ENCODE measurements around the gene DAAM2. TPM values are rescaled to one million over a fixed set of nuclear protein-coding genes. Genes with fewer than 3 reads are reported as not detected.

The DAAM2 gene
- total and polyA plus RNA-seq, 2 donors (not counting 1 experiment from before 2014, with no cell fraction given): 41.5 to 48.2 TPM

DNA sequence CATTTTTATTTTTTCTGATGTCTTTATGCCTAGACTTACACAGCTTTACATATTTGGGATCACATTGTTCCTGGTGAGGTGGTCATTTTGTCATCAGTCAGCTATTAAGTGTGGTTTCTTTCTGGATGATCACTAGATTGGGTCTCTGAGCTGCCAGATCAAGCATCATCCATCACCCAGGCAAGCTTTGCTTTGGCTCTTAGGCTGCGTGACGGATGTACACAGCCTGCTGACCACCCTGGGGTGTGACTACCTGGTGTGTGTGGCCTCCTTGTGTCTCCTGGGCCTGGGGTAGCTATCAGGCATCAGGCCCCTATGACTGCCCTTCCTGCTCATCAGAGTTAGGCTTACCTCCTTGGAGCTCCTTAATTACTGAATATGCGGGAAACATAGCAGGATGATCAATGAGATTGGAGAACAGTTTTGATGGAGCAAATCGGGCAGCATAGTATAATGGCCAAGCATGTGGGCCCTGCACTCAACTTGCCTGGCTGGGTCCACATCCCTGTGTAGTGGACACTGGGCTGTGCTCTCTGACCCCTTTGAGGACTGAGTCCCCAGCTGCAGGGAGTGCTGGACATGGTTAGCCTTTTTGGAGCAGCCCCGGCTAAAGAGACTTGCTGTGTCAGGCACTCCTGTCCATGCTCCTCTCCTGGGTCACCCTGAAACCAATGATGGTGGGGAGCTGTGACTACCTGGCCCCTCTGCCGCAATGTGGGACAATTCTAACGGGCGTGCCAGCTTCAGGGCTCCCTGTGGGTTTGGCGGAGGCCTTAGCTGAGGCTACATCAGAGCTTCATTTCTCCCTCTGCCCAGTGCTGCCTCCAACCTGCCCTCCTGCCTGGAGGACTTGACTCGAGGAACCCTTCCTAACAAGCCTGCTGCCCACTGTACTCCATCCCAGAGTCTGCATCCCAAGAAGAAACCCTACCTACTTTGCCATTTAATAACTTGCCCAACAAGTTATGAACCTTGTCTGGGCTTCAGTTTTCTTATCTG is 8.2 kb downstream of the DAAM2 start:
- H3K27ac ChIP-seq (ENCODE audit: insufficient read depth, low read length): no peak overlapping the region
- no peaks in the 10 kb centered on the region for H4K20me1 ChIP-seq (ENCODE audit: control insufficient read depth, extremely low read depth, insufficient read depth, low read length)
- H3K9ac ChIP-seq (ENCODE audit: insufficient read depth, low read length): no peak overlapping the region

DNA sequence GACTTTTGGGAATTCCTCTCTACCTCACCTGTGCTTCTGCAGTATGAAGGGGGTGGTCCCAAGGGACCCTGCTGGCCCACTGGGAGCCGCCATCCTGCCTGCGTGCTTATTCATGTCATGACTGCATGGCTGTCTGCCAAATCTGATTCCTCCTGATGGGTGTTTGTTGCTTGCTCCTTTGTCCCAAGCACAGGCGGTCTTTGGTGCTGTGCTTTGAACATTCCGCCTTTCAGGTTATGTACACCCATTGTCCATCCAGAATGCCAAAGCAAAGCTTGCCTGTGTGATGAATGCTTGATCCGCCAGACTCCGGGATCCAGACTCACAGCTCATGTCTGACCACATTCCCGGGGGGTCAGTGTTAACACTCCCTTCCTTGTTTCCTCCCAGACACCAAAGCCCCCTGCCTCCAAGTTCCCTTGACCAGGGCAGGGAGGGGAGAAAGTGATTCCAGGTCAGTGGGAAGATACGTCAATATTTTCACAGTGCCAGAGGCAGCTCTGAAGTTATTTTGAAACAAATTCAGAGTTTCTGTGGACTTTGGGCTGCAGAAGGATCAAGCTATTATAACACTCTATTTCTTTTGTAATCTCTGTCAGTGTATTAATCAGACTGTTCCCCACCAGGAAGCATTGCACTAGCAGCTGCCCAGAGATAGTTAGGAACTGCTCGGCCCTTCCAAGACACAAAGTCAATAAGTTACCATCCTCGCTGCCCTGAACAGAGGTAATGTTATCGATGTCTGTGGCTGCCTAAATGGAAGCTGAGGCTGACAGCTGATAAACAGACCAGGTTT is 9.5 kb downstream of the DAAM2 start:
- H2AFZ ChIP-seq (ENCODE audit: low read length): no peak overlapping the region
- no peak overlapping the region for H3K27ac ChIP-seq (ENCODE audit: insufficient read depth, low read length)
- H3K4me1 ChIP-seq (ENCODE audit: control insufficient read depth, extremely low read depth, insufficient read depth, low read length): peaks cover 9% of the 10 kb centered on the region
- H3K9ac ChIP-seq (ENCODE audit: insufficient read depth, low read length): no peak overlapping the region
- no peak overlapping the region for H3K4me2 ChIP-seq (ENCODE audit: extremely low read depth, insufficient read depth, low read length)
- no peak for TF ChIP-seq EZH2 (IDR thresholded peaks at IDR 0.05; ENCODE audit: low read length, missing control alignments)
- TF ChIP-seq, protein P1, sequence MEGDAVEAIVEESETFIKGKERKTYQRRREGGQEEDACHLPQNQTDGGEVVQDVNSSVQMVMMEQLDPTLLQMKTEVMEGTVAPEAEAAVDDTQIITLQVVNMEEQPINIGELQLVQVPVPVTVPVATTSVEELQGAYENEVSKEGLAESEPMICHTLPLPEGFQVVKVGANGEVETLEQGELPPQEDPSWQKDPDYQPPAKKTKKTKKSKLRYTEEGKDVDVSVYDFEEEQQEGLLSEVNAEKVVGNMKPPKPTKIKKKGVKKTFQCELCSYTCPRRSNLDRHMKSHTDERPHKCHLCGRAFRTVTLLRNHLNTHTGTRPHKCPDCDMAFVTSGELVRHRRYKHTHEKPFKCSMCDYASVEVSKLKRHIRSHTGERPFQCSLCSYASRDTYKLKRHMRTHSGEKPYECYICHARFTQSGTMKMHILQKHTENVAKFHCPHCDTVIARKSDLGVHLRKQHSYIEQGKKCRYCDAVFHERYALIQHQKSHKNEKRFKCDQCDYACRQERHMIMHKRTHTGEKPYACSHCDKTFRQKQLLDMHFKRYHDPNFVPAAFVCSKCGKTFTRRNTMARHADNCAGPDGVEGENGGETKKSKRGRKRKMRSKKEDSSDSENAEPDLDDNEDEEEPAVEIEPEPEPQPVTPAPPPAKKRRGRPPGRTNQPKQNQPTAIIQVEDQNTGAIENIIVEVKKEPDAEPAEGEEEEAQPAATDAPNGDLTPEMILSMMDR (conservative IDR thresholded peaks at IDR 0.05 in 1 of 2, IDR thresholded peaks at IDR 0.05 in 1 of 2; ENCODE audit: low read depth in 1 of 2, low read length in 2 of 2): no peak
- H4K20me1 ChIP-seq (ENCODE audit: control insufficient read depth, extremely low read depth, insufficient read depth, low read length): no peaks in the 10 kb centered on the region
- no peaks in the 10 kb centered on the region for H3K36me3 ChIP-seq (ENCODE audit: control insufficient read depth, insufficient read depth, low read length)
- H3K9me3 ChIP-seq (ENCODE audit: control insufficient read depth, insufficient read depth, low read depth, low read length): no peaks in the 10 kb centered on the region
- H3K79me2 ChIP-seq (ENCODE audit: control insufficient read depth, insufficient read depth, low read length): no peaks in the 10 kb centered on the region
- no peak overlapping the region for H3K4me3 ChIP-seq (replicated peaks in 1 of 4; ENCODE audit: control extremely low read depth in 1 of 4, insufficient read depth in 1 of 4, low read depth in 3 of 4, low read length in 4 of 4)
- peak in 1 of 2 donors; percentile 35 for DNase-seq (ENCODE audit: low read depth in 2 of 2)
- H3K27me3 ChIP-seq (ENCODE audit: control insufficient read depth, insufficient read depth, low read length): no peaks in the 10 kb centered on the region

More for the DNA sequence above, 8.2 kb downstream of the DAAM2 start:
- no peak overlapping the region for H3K4me2 ChIP-seq (ENCODE audit: extremely low read depth, insufficient read depth, low read length)
- no peak for TF ChIP-seq EZH2 (IDR thresholded peaks at IDR 0.05; ENCODE audit: low read length, missing control alignments)
- TF ChIP-seq, protein P1 (conservative IDR thresholded peaks at IDR 0.05 in 1 of 2, IDR thresholded peaks at IDR 0.05 in 1 of 2; ENCODE audit: low read depth in 1 of 2, low read length in 2 of 2): no peak
- H3K36me3 ChIP-seq (ENCODE audit: control insufficient read depth, insufficient read depth, low read length): no peaks in the 10 kb centered on the region
- no peaks in the 10 kb centered on the region for H3K79me2 ChIP-seq (ENCODE audit: control insufficient read depth, insufficient read depth, low read length)
- DNase-seq (ENCODE audit: low read depth in 2 of 2): no peak
- no peak overlapping the region for H3K4me3 ChIP-seq (replicated peaks in 1 of 4; ENCODE audit: control extremely low read depth in 1 of 4, insufficient read depth in 1 of 4, low read depth in 3 of 4, low read length in 4 of 4)
- no peaks in the 10 kb centered on the region for H3K9me3 ChIP-seq (ENCODE audit: control insufficient read depth, insufficient read depth, low read depth, low read length)
- H3K4me1 ChIP-seq (ENCODE audit: control insufficient read depth, extremely low read depth, insufficient read depth, low read length): peaks cover 9% of the 10 kb centered on the region
- no peak overlapping the region for H2AFZ ChIP-seq (ENCODE audit: low read length)
- H3K27me3 ChIP-seq (ENCODE audit: control insufficient read depth, insufficient read depth, low read length): no peaks in the 10 kb centered on the region

DNA sequence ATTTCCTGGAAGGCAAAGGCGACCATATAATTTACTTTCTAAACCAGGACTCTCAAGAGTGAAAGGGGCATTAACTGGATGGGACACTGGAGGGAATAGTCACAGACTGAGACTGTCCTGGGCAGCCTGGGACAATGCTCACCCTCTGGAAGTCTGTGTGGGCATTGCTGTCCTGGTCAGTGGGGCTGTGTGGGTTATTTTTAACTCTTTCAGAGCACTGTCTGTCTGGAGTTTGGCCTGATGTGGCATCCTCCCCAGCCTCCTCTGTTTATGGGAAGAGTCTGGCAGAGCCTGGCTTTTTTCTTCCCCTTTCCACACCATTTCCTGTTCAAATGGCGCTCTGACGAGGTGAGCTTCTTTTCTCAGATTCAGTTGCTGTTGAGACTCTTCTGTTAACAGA is 11.7 kb downstream of the DAAM2 start:
- Histone ChIP-seq H3K27ac (ENCODE audit: insufficient read depth, low read length) (peak overlapping the region; percentile 11), H4K20me1 (ENCODE audit: control insufficient read depth, extremely low read depth, insufficient read depth, low read length) (no peaks in the 10 kb centered on the region), H3K9me3 (ENCODE audit: control insufficient read depth, insufficient read depth, low read depth, low read length) (no peaks in the 10 kb centered on the region), H3K9ac (ENCODE audit: insufficient read depth, low read length) (no peak overlapping the region), H2AFZ (ENCODE audit: low read length) (no peak overlapping the region), H3K4me3 (replicated peaks in 1 of 4; ENCODE audit: control extremely low read depth in 1 of 4, insufficient read depth in 1 of 4, low read depth in 3 of 4, low read length in 4 of 4) (no peak overlapping the region), H3K4me1 (ENCODE audit: control insufficient read depth, extremely low read depth, insufficient read depth, low read length) (peaks cover 9% of the 10 kb centered on the region), H3K4me2 (ENCODE audit: extremely low read depth, insufficient read depth, low read length) (peak overlapping the region; percentile 5), H3K36me3 (ENCODE audit: control insufficient read depth, insufficient read depth, low read length) (no peaks in the 10 kb centered on the region), H3K27me3 (ENCODE audit: control insufficient read depth, insufficient read depth, low read length) (no peaks in the 10 kb centered on the region), H3K79me2 (ENCODE audit: control insufficient read depth, insufficient read depth, low read length) (no peaks in the 10 kb centered on the region)
- no peak for DNase-seq (ENCODE audit: low read depth in 2 of 2)
- TF ChIP-seq, protein P1 (conservative IDR thresholded peaks at IDR 0.05 in 1 of 2, IDR thresholded peaks at IDR 0.05 in 1 of 2; ENCODE audit: low read depth in 1 of 2, low read length in 2 of 2): no peak
- no peak for TF ChIP-seq EZH2 (IDR thresholded peaks at IDR 0.05; ENCODE audit: low read length, missing control alignments)
